ENCODE data around the gene TRUB2.

The TRUB2 gene

GRCh38 chr9:128370367-128370751 lies 48.1 kb upstream of the TRUB2 start:
- TF ChIP-seq CTCF (IDR thresholded peaks at IDR 0.05; ENCODE audit: low read depth, low read length, poor library complexity, severe bottlenecking) = no peak
- TF ChIP-seq EZH2phosphoT487 (IDR thresholded peaks at IDR 0.05; ENCODE audit: borderline replicate concordance, low read length) = no peak
- H3K36me3 ChIP-seq (ENCODE audit: control insufficient read depth, low read length) = peaks cover 25% of the 10 kb centered on the region
- peaks cover 22% of the 10 kb centered on the region for H3K4me1 ChIP-seq (ENCODE audit: control insufficient read depth, low read length)
- H3K27me3 ChIP-seq (ENCODE audit: control insufficient read depth, low read length) = no peaks in the 10 kb centered on the region
- 0 out of 2 replicates have a peak, but pooled peaks cover 2% of the 10 kb centered on the region for H3F3A ChIP-seq (ENCODE audit: control insufficient read depth, insufficient read depth)
- H3K9me2 ChIP-seq (replicated peaks; ENCODE audit: control insufficient read depth, low read length) = no peaks in the 10 kb centered on the region
- peaks cover 15% of the 10 kb centered on the region for H4K20me1 ChIP-seq (ENCODE audit: control insufficient read depth, insufficient read depth, low read depth, low read length)
- H3K27ac ChIP-seq (ENCODE audit: low read depth, low read length) = peak overlapping the region; percentile 19; the same call in 1 of the 2 replicates
- H3K9me3 ChIP-seq (ENCODE audit: control insufficient read depth, insufficient read depth, low read length) = no peaks in the 10 kb centered on the region
- peak overlapping the region; percentile 93 for H3K4me2 ChIP-seq (ENCODE audit: low read length)
- peak overlapping the region; percentile 85 for H3K4me3 ChIP-seq (ENCODE audit: low read length)
- H3K79me2 ChIP-seq (ENCODE audit: control insufficient read depth, low read length) = peaks cover 45% of the 10 kb centered on the region

GRCh38 chr9:128369024-128369706 lies 46.9 kb upstream of the TRUB2 start:
- Histone ChIP-seq H3K9me2 (replicated peaks; ENCODE audit: control insufficient read depth, low read length) (no peaks in the 10 kb centered on the region), H3K27me3 (ENCODE audit: control insufficient read depth, low read length) (no peaks in the 10 kb centered on the region), H3K4me3 (ENCODE audit: low read length) (no peak overlapping the region), H4K20me1 (ENCODE audit: control insufficient read depth, insufficient read depth, low read depth, low read length) (peaks cover 15% of the 10 kb centered on the region), H3F3A (ENCODE audit: control insufficient read depth, insufficient read depth) (0 out of 2 replicates have a peak, but pooled peaks cover 2% of the 10 kb centered on the region), H3K36me3 (ENCODE audit: control insufficient read depth, low read length) (peaks cover 21% of the 10 kb centered on the region), H3K4me2 (ENCODE audit: low read length) (no peak overlapping the region), H3K4me1 (ENCODE audit: control insufficient read depth, low read length) (peaks cover 34% of the 10 kb centered on the region), H3K9me3 (ENCODE audit: control insufficient read depth, insufficient read depth, low read length) (no peaks in the 10 kb centered on the region), H3K79me2 (ENCODE audit: control insufficient read depth, low read length) (peaks cover 34% of the 10 kb centered on the region), H3K27ac (ENCODE audit: low read depth, low read length) (no peak overlapping the region)
- TF ChIP-seq EZH2phosphoT487 (IDR thresholded peaks at IDR 0.05; ENCODE audit: borderline replicate concordance, low read length) = no peak
- no peak for TF ChIP-seq CTCF (IDR thresholded peaks at IDR 0.05; ENCODE audit: low read depth, low read length, poor library complexity, severe bottlenecking)

GRCh38 chr9:128365525-128365924 lies 43.3 kb upstream of the TRUB2 start:
- Histone ChIP-seq H3K79me2 (ENCODE audit: control insufficient read depth, low read length) (peaks cover under 1% of the 10 kb centered on the region), H4K20me1 (ENCODE audit: control insufficient read depth, insufficient read depth, low read depth, low read length) (no peaks in the 10 kb centered on the region), H3K4me3 (ENCODE audit: low read length) (peak overlapping the region; percentile 75), H3K4me2 (ENCODE audit: low read length) (peak overlapping the region; percentile 90), H3K27ac (ENCODE audit: low read depth, low read length) (peak overlapping the region; percentile 9; the same call in 1 of the 2 replicates), H3K27me3 (ENCODE audit: control insufficient read depth, low read length) (no peaks in the 10 kb centered on the region), H3K4me1 (ENCODE audit: control insufficient read depth, low read length) (peaks cover 31% of the 10 kb centered on the region), H3F3A (ENCODE audit: control insufficient read depth, insufficient read depth) (peaks cover 2% of the 10 kb centered on the region; the same call in 1 of the 2 replicates), H3K9me3 (ENCODE audit: control insufficient read depth, insufficient read depth, low read length) (no peaks in the 10 kb centered on the region), H3K36me3 (ENCODE audit: control insufficient read depth, low read length) (no peaks in the 10 kb centered on the region), H3K9me2 (replicated peaks; ENCODE audit: control insufficient read depth, low read length) (no peaks in the 10 kb centered on the region)
- TF ChIP-seq EZH2phosphoT487 (IDR thresholded peaks at IDR 0.05; ENCODE audit: borderline replicate concordance, low read length) = no peak
- no peak for TF ChIP-seq CTCF (IDR thresholded peaks at IDR 0.05; ENCODE audit: low read depth, low read length, poor library complexity, severe bottlenecking)
